Right forelimb (tissue), 1 donor: ENCODE results near the gene KCNJ6.

Source experiments
- DNase-seq: peaks from one replicate; pipeline ENCODE4 v3.0.0-alpha.2; 2018

Gene KCNJ6

GRCh38 chr21:37904856-37905255 lies 11.4 kb downstream of the KCNJ6 start:
- DNase-seq, result no peak

DNA sequence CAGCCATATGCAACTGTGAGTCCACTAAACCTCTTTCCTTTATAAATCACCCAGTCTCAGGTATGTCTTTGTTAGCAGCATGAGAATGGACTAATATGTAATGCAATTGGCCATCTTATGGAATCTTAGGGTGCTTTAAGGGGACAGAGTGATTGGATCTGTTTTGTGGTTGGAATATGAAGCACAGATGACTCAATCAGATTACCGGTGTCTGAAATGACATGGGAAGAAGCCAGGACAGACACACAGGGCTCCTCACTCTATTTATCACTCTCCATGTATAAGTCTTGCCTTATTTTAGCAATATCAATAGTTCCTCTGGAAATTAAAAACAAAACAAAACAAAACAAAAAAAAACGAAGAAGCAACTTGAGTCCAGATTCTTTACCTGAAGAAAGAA lies 12.9 kb downstream of the KCNJ6 start:
- DNase-seq, result no peak

DNA sequence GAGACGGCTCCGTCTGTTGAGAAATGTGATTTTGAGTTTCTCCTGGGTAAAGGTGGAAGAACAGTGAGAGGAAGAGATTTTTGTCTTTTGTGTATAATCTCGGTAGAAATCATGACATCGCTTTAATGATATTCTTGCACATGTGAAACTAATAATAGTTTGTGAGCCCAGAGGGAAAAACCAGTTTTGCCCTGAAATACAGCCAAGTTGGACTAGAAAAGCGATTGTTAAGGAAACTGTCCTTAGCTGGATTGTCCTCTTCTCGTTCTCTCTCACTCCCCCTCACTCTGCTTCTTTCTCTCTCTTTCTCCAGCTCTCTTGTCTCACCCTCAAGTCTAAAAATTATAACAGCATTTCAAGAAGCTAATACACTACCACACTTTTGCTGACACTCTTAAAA lies 17.1 kb downstream of the KCNJ6 start:
- DNase-seq, result no peak

- no peak for DNase-seq
Observed at GRCh38 chr21:37896788-37897187, 19.5 kb downstream of the KCNJ6 start.

DNA sequence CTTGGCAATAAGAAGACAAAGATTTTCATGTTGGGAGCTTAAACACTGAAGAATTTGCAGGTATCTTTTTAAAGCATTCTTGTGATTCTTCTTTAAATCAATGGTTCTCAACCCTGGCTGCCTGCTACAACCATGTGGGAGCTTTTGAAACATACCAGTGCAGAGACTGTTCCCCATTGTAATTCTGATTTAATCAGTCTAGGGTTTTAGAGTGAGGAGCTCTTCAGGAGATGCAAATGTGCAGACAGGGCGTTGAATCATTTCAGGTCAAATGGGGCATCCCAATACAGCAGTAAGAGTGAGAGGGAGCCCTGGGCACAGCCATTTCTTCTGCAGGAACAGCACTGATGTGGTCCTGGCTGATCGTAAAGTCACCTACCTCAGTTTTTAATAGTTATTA lies 24.3 kb downstream of the KCNJ6 start:
- no peak for DNase-seq

DNA sequence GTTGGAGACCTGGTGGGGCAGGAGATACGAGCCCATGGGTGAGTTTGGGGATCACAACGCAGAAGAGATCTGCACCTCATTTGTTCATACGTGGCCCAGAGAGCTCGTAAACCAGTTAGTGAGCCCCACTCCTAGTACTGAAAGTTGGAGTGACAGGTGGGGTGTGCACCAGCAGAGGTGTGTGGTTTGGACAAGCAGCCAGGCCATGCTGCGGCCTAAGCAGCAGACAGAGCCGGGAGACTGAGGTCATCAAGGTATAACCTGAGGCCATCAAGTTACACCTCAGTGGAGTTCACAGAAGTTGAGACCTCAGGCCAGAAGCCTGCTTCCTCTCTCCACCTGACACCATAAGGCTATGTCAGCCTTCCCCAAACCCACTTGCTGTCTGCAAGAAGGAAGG lies 27.6 kb downstream of the KCNJ6 start:
- DNase-seq, result no peak

GRCh38 chr21:37886726-37887299 lies 29.4 kb downstream of the KCNJ6 start:
- DNase-seq, result no peak

- DNase-seq, result no peak
Observed at GRCh38 chr21:37886120-37886519, 30.1 kb downstream of the KCNJ6 start.

GRCh38 chr21:37878946-37879660 lies 37.2 kb downstream of the KCNJ6 start:
- DNase-seq, result no peak

DNA sequence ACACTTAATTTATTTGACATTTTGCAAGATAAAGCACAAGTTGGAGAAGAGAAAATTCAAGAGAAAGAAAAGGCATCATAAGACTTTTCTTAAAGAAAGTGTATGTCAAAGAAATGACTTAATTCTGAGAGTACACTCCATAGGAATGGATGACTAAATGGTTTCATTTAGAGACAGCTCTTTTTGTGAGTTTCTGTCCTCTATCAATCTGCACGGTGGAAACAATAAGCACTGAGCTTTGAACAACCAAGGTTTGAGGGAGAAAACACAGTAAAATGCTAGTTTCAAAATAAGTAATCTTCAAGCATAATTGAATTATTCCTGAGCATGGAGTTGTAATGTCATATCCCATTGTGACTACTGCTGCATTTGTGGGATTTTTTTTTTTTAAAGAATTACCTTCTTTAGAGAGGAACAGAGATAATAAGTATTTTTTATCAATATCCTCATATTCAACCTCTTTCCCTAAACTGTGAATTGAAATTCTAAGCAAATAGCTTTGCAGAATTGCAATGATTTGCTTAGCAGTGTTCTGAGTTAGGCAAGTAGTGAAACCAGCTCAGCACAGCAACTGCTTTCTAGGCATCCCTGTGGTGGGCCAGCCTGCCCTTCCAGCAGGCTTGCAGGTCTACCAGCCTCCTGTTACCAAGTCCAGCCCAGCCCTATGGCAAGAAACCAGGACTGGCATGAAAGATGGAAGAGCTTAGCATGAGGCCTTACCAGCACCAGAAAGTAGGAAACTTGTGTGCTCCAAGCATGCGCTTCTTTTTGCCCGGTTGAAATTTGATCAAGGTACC lies 38.2 kb downstream of the KCNJ6 start:
- no peak for DNase-seq

- DNase-seq, result no peak
Observed at GRCh38 chr21:37877171-37877570, 39.1 kb downstream of the KCNJ6 start.

- no peak for DNase-seq
Observed at GRCh38 chr21:37876561-37876960, 39.7 kb downstream of the KCNJ6 start.

DNA sequence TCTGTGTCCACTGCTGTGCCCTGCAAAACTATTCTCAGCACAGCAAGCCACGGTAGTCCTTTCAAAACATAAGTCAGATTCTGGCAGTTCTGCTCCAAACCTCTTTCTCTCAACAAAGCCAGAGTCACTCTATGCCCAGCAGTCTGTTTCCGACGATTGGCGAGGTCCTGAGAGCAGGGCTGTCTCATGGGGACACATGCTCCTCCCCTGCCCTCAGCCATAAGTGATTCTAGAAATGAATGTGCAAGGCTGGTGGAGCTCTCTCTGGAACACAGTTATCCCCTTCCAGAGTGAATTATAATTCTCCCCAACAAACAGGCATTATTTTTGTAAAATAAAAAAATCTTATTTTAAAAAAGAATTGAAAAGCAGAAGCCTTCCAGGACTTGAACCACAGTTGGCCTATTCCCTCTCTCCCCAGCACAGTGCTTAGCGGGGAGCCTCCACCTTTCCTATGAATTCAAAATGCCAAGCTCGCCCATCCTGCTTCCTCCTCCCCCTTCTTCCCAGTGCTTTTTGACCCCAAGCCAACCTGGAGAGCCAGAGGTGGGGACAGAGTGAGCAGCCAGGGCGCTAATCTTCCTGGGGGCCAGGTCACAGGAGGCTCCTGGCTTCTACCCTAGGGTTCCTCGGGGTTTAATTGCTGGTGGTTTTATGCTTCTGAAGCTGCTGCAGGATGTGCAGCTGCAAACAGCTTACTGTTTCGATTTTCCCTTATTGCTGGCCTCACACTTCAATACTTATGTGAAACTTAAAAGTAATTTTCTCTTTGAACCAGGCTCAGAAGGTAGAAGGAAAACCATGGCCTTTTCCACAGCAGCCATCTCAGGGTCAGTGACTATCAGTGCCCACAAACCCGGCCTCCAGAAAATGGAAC lies 41.1 kb downstream of the KCNJ6 start:
- no peak for DNase-seq

DNA sequence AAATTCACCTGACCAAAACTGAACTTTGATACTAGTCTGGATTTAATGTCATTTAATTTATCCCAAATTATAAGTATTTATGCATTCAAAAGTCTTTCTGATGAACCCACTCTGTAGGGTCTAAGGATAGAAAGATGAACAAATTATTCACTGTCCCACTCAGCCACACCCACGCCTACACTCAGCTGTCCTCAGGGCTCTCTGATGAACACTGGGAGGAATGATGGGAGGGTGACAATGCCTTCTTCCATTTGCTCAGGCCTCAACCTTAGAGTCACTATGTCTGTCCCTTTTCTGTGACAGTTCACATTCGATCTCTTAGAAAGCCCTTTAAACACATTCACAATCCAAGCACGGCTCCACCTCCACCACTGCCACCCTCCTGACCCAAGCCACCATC lies 41.8 kb downstream of the KCNJ6 start:
- DNase-seq, result no peak

- DNase-seq, result no peak
Observed at GRCh38 chr21:37873655-37874054, 42.6 kb downstream of the KCNJ6 start.

DNA sequence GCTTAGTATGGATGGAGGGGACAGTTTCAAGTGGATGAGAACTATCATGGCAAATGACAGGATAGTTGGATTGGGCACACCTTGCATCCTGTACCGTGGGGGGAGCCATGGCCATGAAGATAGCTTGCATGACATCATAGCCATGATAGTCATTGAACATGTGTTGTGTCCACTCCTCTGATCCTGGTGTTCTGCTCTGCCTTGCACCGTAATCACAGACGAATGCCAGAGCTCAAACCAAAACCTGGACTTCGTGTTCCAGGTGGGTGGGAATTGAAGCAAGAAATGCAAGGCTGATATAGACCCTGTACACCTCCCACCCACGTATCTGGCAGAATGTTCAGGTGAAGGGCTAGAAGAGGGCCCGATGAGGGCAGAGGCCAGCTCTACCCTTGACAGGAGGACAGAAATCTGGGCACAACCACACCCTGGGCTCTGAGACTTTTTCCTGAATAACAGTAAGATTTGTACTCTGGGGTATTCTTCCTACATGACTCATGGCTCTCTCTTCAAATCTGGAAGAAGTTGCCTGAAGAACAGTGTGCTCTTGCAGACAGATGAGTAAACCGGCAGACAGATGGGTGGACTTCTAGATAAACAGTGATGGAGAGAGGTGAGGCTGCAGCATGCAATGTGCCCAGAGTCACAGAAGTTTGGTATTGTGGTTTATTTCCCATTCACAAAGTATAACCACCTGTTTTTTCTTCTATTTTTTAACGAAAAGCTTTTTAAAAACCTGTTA lies 45.0 kb downstream of the KCNJ6 start:
- no peak for DNase-seq

GRCh38 chr21:37870221-37870620 lies 46.0 kb downstream of the KCNJ6 start:
- DNase-seq, result no peak

DNA sequence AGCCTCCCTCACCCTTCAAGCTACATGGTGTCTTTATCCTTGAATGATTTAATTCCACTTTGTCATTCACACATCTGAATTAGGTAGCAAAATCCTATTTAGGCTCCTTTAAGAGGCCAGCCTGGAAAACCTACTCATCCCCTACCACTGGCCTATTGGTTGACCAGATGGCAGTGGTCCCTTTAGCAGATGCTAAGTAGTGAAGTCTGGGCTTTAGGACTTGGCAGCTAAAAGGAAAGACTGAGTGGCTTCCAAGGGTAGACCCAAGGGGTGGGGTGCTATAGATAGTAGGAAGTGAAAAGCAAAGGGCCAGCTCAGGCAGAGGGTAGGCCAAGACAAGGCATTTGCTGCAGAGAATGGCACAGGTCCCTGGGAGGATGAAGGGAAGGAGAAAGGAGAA lies 46.6 kb downstream of the KCNJ6 start:
- DNase-seq, result no peak

GRCh38 chr21:37868446-37869295 lies 47.6 kb downstream of the KCNJ6 start:
- DNase-seq, result no peak

DNA sequence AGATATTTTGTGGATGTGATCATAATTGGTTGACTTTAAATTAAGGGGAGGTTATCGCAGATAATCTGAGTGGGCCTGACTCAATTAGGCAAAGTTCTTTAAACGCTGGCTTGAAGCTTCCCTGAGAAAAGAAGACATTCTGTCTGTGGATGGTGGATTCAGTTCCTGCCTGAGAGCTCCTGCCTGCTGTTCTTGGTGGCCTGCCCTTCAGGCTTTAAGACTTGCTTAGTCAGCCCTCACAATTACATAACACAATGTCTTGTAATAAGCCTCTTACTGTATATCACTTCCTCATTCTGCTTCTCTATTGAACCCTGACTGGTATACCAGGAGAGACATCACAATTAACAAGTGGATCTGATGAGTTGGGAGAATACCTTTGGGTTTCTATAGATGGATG lies 50.2 kb downstream of the KCNJ6 start:
- DNase-seq, result no peak

GRCh38 chr21:37865156-37865555 lies 51.1 kb downstream of the KCNJ6 start:
- DNase-seq, result no peak
